Thoracic aorta (tissue), 2 donors: ENCODE data around the gene PSMD10. TPM values are rescaled to one million over a fixed set of nuclear protein-coding genes. Genes with fewer than 3 reads are reported as not detected.

Source experiments
- ATAC-seq: fragments of 150-250 bp; one replicate; pipeline ENCODE4 v1.8.0; 2017; ENCODE audit warnings: low read depth; ENCODE audit not compliant: insufficient number of reproducible peaks, low FRiP score
- DNase-seq: peaks from one replicate; pipeline ENCODE4 v3.0.0-alpha.2; 2020; ENCODE audit warnings: low spot score
- H3K27ac ChIP-seq, 2 donors: fragments of 200-600 bp; sonication (generic); 1 replicate in 1 of 2; 2 replicates in 1 of 2; pipeline ENCODE4 v1.5.1; 2016; ENCODE audit warnings: mild to moderate bottlenecking in 2 of 2, moderate library complexity in 2 of 2
- H3K27me3 ChIP-seq: fragments of 200-600 bp; sonication (generic); replicated peaks from 2 replicates; pipeline ENCODE4 v1.6.0; 2016; ENCODE audit warnings: mild to moderate bottlenecking; ENCODE audit not compliant: insufficient read depth
- H3K36me3 ChIP-seq: fragments of 200-600 bp; sonication (generic); one replicate; pipeline ENCODE4 v1.5.1; 2016
- H3K4me1 ChIP-seq, 2 donors: fragments of 200-600 bp; sonication (generic); 1 replicate in 1 of 2; 2 replicates in 1 of 2; pipeline versions ENCODE4 v1.5.1 to v1.6.0; 2016; ENCODE audit warnings: low read depth in 2 of 2, mild to moderate bottlenecking in 1 of 2; ENCODE audit not compliant: control insufficient read depth in 1 of 2
- H3K4me3 ChIP-seq: fragments of 200-600 bp; sonication (generic); 2 replicates; pipeline ENCODE4 v1.5.1; 2016; ENCODE audit warnings: mild to moderate bottlenecking
- H3K9me3 ChIP-seq: fragments of 200-600 bp; sonication (generic); 2 replicates; pipeline ENCODE4 v1.5.1; 2016
- CTCF ChIP-seq: fragments of 200-600 bp; sonication (generic); IDR thresholded peaks from one replicate; pipeline ENCODE4 v1.5.1; 2019; ENCODE audit warnings: antibody characterized with exemption
- total RNA-seq, 2 donors: library from RNA; depleted of rRNA; stranded (reverse); fragments of >200 nt; gene quantifications; one replicate each; pipeline versions ENCODE4 v1.1.0 to v1.2.3, GENCODE V29; 2016

Gene PSMD10
- total RNA-seq, 2 donors from 2014 or later: 22.5 to 23.1 TPM

- Histone ChIP-seq H3K4me1 (no peaks in the 10 kb centered on the region), H3K36me3 (no peaks in the 10 kb centered on the region), H3K9me3 (no peaks in the 10 kb centered on the region), H3K27ac (no peak overlapping the region), H3K4me3 (no peak overlapping the region), H3K27me3 (no peaks in the 10 kb centered on the region)
- ATAC-seq (no peak), DNase-seq (no peak)
- TF ChIP-seq CTCF: no peak
Measured at GRCh38 chrX:108097380-108097779, 6.0 kb upstream of the PSMD10 start.

- no peak for TF ChIP-seq CTCF
- peak; percentile 30 for ATAC-seq
- H3K4me1 ChIP-seq: peaks cover 0 to 3% of the 10 kb centered on the region in 2 donors
- DNase-seq: no peak
- no peaks in the 10 kb centered on the region for H3K27me3 ChIP-seq
- peak overlapping the region; percentile 82 for H3K4me3 ChIP-seq
- H3K36me3 ChIP-seq: no peaks in the 10 kb centered on the region
- no peaks in the 10 kb centered on the region for H3K9me3 ChIP-seq
- H3K27ac ChIP-seq: peak overlapping the region in 1 of 2 donors; percentile 76
Measured at GRCh38 chrX:108091878-108092291, 543 bp upstream of the PSMD10 start.

GRCh38 chrX:108090491-108091263 is 665 bp downstream of the PSMD10 start:
- Histone ChIP-seq H3K27ac (peak overlapping the region; percentile 66 to 76), H3K9me3 (no peaks in the 10 kb centered on the region), H3K4me3 (peak overlapping the region; percentile 82), H3K4me1 (peaks cover 0 to 3% of the 10 kb centered on the region in 2 donors), H3K36me3 (no peaks in the 10 kb centered on the region), H3K27me3 (no peaks in the 10 kb centered on the region)
- ATAC-seq: no peak
- TF ChIP-seq CTCF: no peak
- no peak for DNase-seq

- no peak for ATAC-seq
- H3K4me3 ChIP-seq: no peak overlapping the region
Measured at GRCh38 chrX:108088511-108088910, 2.8 kb downstream of the PSMD10 start.

GRCh38 chrX:108087792-108088191 is 3.5 kb downstream of the PSMD10 start:
- no peak for TF ChIP-seq CTCF
- H3K9me3 ChIP-seq: no peaks in the 10 kb centered on the region
- DNase-seq (no peak), ATAC-seq (no peak)
- no peaks in the 10 kb centered on the region for H3K36me3 ChIP-seq
- no peak overlapping the region for H3K4me3 ChIP-seq
- H3K4me1 ChIP-seq: peaks cover 0 to 3% of the 10 kb centered on the region in 2 donors
- H3K27ac ChIP-seq: no peak overlapping the region
- no peaks in the 10 kb centered on the region for H3K27me3 ChIP-seq

More at GRCh38 chrX:108088511-108088910, 2.8 kb downstream of the PSMD10 start:
- no peaks in the 10 kb centered on the region for H3K9me3 ChIP-seq
- TF ChIP-seq CTCF: no peak
- H3K36me3 ChIP-seq: no peaks in the 10 kb centered on the region
- no peaks in the 10 kb centered on the region for H3K27me3 ChIP-seq
- H3K27ac ChIP-seq: no peak overlapping the region
- H3K4me1 ChIP-seq: peaks cover 0 to 3% of the 10 kb centered on the region in 2 donors
- DNase-seq: no peak
